Astrocyte (in vitro differentiated cells and primary cell): Measurements from ENCODE around the gene YES1. TPM values are rescaled to one million over a fixed set of nuclear protein-coding genes. Genes with fewer than 3 reads are reported as not detected.

Experiments
- DNase-seq: peaks from one replicate; pipeline ENCODE4 v3.0.0-alpha.2; 2010; ENCODE audit warnings: low read depth
- FAIRE-seq: peaks from 2 replicates; lab custom pipeline; 2011; peaks lifted over from hg19 to GRCh38; lab: Jason Lieb, UNC
- H2AFZ ChIP-seq: 2 replicates; pipeline ENCODE4 v1.6.0; 2012; ENCODE audit warnings: low read depth, low read length, inconsistent platforms
- H3K27ac ChIP-seq: 2 replicates; pipeline ENCODE4 v1.5.1; 2011; ENCODE audit warnings: low read depth, low read length, inconsistent platforms
- H3K27me3 ChIP-seq: 2 replicates; pipeline ENCODE4 v1.6.0; 2011; ENCODE audit warnings: low read length, inconsistent platforms; ENCODE audit not compliant: insufficient read depth
- H3K36me3 ChIP-seq: 2 replicates; pipeline ENCODE4 v1.5.1; 2011; ENCODE audit warnings: low read length, inconsistent platforms; ENCODE audit not compliant: insufficient read depth
- H3K4me1 ChIP-seq: 2 replicates; pipeline ENCODE4 v1.5.1; 2011; ENCODE audit warnings: low read length, inconsistent platforms; ENCODE audit not compliant: insufficient read depth
- H3K4me2 ChIP-seq: 2 replicates; pipeline ENCODE4 v1.6.0; 2012; ENCODE audit warnings: low read length, inconsistent platforms
- H3K4me3 ChIP-seq: 2 replicates; pipeline ENCODE4 v1.5.1; 2011; ENCODE audit warnings: low read depth, mild to moderate bottlenecking, low read length, inconsistent platforms; ENCODE audit not compliant: insufficient read depth
- H3K79me2 ChIP-seq: 2 replicates; pipeline ENCODE4 v1.6.0; 2012; ENCODE audit warnings: mild to moderate bottlenecking, low read length, inconsistent platforms; ENCODE audit not compliant: insufficient read depth
- H3K9ac ChIP-seq: 2 replicates; pipeline ENCODE4 v1.6.0; 2012; ENCODE audit warnings: mild to moderate bottlenecking, low read length, inconsistent platforms
- H3K9me3 ChIP-seq: 2 replicates; pipeline ENCODE4 v1.5.1; 2012; ENCODE audit warnings: low read depth, mild to moderate bottlenecking, low read length, inconsistent platforms; ENCODE audit not compliant: insufficient read depth
- H4K20me1 ChIP-seq: 2 replicates; pipeline ENCODE4 v1.6.0; 2012; ENCODE audit warnings: low read length, inconsistent platforms; ENCODE audit not compliant: insufficient read depth
- H3K27ac Mint-ChIP-seq: one replicate; pipeline ENCODE4 v1.8.0; 2021; ENCODE audit warnings: mild to moderate bottlenecking, mixed read lengths; ENCODE audit not compliant: unreplicated experiment
- H3K27me3 Mint-ChIP-seq: one replicate; pipeline ENCODE4 v1.8.0; 2021; ENCODE audit warnings: low read depth, mixed read lengths; ENCODE audit not compliant: unreplicated experiment
- H3K36me3 Mint-ChIP-seq: one replicate; pipeline ENCODE4 v1.8.0; 2021; ENCODE audit warnings: low read depth, mixed read lengths; ENCODE audit not compliant: unreplicated experiment
- H3K4me1 Mint-ChIP-seq: one replicate; pipeline ENCODE4 v1.8.0; 2021; ENCODE audit warnings: low read depth, mixed read lengths; ENCODE audit not compliant: unreplicated experiment
- H3K4me3 Mint-ChIP-seq: one replicate; pipeline ENCODE4 v1.8.0; 2021; ENCODE audit warnings: mild to moderate bottlenecking, moderate library complexity, mixed read lengths; ENCODE audit not compliant: unreplicated experiment
- H3K9me3 Mint-ChIP-seq: one replicate; pipeline ENCODE4 v1.8.0; 2021; ENCODE audit warnings: mild to moderate bottlenecking, mixed read lengths; ENCODE audit not compliant: unreplicated experiment
- EZH2 ChIP-seq: IDR thresholded peaks from 2 replicates; pipeline ENCODE4 v1.6.1; 2012; ENCODE audit warnings: mild to moderate bottlenecking, low read length, inconsistent platforms; ENCODE audit not compliant: insufficient read depth
- total RNA-seq: library from RNA; stranded (reverse); gene quantifications from 2 replicates; pipeline ENCODE4 v1.2.1, GENCODE V29; 2021
- TF ChIP-seq, protein P1 (sequence below): IDR thresholded peaks from 2 replicates; pipeline ENCODE4 v1.5.1; 2011; ENCODE audit warnings: low read depth, mild to moderate bottlenecking, inconsistent platforms, low read length, moderate library complexity; ENCODE audit not compliant: insufficient read depth

YES1 gene
- total RNA-seq, 1 donor from 2014 or later: 68.2 TPM

DNA sequence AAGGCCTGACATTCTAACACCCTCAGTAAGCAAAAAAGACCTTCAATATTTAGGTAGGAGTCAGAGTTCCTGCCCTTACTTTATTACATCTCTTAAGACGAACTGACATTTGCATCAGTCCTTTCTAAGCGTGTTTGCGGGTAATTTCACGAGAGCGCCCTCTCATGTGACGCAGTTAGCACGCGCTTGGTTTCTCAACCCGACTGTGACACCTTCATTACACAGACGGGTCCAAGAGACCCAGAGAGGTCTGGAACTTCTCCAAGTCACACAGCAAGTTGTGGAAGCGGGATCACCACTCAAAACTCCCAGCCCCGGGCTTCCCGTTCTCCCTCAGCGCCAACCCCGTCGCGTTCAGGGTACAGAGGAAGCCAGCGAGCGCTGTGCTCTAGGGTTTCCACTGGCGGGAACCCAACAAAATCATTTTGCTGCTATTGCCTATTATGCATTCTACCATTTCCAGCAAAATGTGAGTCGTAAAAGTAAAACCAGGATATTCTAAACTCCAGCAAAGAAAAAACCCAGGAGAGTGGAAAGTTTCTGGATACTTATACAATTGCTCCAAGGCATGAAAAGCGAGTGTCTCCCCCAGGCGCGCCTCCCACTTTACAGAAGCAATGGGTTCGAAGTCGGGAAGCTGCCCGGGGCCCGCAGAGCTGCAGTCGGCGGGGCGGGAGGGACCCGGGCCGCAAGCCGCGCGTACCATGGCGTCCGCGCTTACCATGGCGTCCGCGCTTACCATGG is 100.2 kb downstream of the YES1 start:
- Histone ChIP-seq H3K9me3 (no peaks in the 10 kb centered on the region), H3K36me3 (peaks cover 5% of the 10 kb centered on the region), H3K4me3 (peak overlapping the region; percentile 75), H2AFZ (peak overlapping the region; percentile 49), H4K20me1 (peaks cover 23% of the 10 kb centered on the region), H3K27me3 (no peaks in the 10 kb centered on the region), H3K27ac (peak overlapping the region; percentile 56), H3K9ac (peak overlapping the region; percentile 87), H3K4me1 (peaks cover 10% of the 10 kb centered on the region), H3K79me2 (peaks cover 32% of the 10 kb centered on the region), H3K4me2 (peak overlapping the region; percentile 99)
- Mint-ChIP-seq H3K4me3 (peak overlapping the region; percentile 84), H3K9me3 (no peaks in the 10 kb centered on the region), H3K36me3 (peaks cover 8% of the 10 kb centered on the region), H3K27me3 (no peaks in the 10 kb centered on the region), H3K27ac (peak overlapping the region; percentile 1), H3K4me1 (no peaks in the 10 kb centered on the region)
- FAIRE-seq (no peak), DNase-seq (peak; percentile 78)
- TF ChIP-seq, protein P1, sequence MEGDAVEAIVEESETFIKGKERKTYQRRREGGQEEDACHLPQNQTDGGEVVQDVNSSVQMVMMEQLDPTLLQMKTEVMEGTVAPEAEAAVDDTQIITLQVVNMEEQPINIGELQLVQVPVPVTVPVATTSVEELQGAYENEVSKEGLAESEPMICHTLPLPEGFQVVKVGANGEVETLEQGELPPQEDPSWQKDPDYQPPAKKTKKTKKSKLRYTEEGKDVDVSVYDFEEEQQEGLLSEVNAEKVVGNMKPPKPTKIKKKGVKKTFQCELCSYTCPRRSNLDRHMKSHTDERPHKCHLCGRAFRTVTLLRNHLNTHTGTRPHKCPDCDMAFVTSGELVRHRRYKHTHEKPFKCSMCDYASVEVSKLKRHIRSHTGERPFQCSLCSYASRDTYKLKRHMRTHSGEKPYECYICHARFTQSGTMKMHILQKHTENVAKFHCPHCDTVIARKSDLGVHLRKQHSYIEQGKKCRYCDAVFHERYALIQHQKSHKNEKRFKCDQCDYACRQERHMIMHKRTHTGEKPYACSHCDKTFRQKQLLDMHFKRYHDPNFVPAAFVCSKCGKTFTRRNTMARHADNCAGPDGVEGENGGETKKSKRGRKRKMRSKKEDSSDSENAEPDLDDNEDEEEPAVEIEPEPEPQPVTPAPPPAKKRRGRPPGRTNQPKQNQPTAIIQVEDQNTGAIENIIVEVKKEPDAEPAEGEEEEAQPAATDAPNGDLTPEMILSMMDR: no peak
- no peak for TF ChIP-seq EZH2

DNA sequence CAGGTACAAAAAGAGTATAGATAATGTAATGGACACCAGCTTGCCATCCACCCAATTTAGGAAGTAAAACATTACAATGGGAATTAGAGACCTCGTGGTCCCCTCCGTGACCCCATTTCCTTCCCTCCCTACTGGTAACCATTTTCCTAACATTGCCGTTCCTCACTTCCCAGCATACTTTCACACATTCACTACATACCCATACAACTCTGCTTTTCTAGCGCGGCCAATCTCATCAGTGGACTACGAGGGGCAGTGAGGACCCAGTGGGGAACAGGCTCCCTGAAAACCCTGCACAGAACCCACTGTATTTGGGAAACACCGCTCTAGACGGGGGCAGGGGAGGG is 100.8 kb downstream of the YES1 start:
- Histone ChIP-seq H2AFZ (peak overlapping the region; percentile 49), H3K4me2 (peak overlapping the region; percentile 99), H3K27me3 (no peaks in the 10 kb centered on the region), H3K36me3 (peaks cover 5% of the 10 kb centered on the region), H3K4me3 (peak overlapping the region; percentile 75), H3K9me3 (no peaks in the 10 kb centered on the region), H4K20me1 (peaks cover 23% of the 10 kb centered on the region), H3K79me2 (peaks cover 34% of the 10 kb centered on the region), H3K27ac (peak overlapping the region; percentile 56), H3K4me1 (peaks cover 10% of the 10 kb centered on the region), H3K9ac (peak overlapping the region; percentile 87)
- no peak for TF ChIP-seq EZH2
- TF ChIP-seq, protein P1: no peak
- no peaks in the 10 kb centered on the region for H3K9me3 Mint-ChIP-seq
- peaks cover 11% of the 10 kb centered on the region for H3K36me3 Mint-ChIP-seq
- H3K27me3 Mint-ChIP-seq: no peaks in the 10 kb centered on the region
- no peak for FAIRE-seq
- no peaks in the 10 kb centered on the region for H3K4me1 Mint-ChIP-seq
- peak overlapping the region; percentile 1 for H3K27ac Mint-ChIP-seq
- peak overlapping the region; percentile 84 for H3K4me3 Mint-ChIP-seq
- no peak for DNase-seq
